SK-N-SH (cell line): ENCODE data around the gene SMU1. TPM values are rescaled to one million over a fixed set of nuclear protein-coding genes. Genes with fewer than 3 reads are reported as not detected.
A peak's percentile ranks its signal among the peaks of the same experiment; 100 is the strongest.

ENCODE experiments used
- CTCF ChIA-PET: fragments of 300-600, 350-600 bp; formaldehyde crosslinking; extraction: SDS; loops from one replicate; lab custom pipeline; 2021; lab: Yijun Ruan, JAX
- POLR2A ChIA-PET: fragments of 350-600 bp; sonication (Branson Sonifier 250); formaldehyde crosslinking; extraction: SDS; loops from one replicate; lab custom pipeline; 2020; ENCODE audit warnings: antibody characterized with exemption, inconsistent platforms; lab: Yijun Ruan, JAX
- DNase-seq: peaks from one replicate; pipeline ENCODE4 v3.0.0; 2012
- H2AFZ ChIP-seq: fragments of 200-600 bp; sonication (generic); 2 replicates; pipeline ENCODE4 v1.8.1; 2016; ENCODE audit warnings: antibody characterized with exemption, mild to moderate bottlenecking, low read depth
- H3F3A ChIP-seq: fragments of 200-600 bp; sonication (generic); replicated peaks from 2 replicates; pipeline ENCODE3; 2016; ENCODE audit warnings: antibody characterized with exemption, mild to moderate bottlenecking; ENCODE audit not compliant: insufficient read depth
- H3K27ac ChIP-seq, 2 experiments: fragments of 200-500 bp in 1 of 2; fragments of 200-600 bp in 1 of 2; sonication (Bioruptor generic) in 1 of 2; sonication (generic), shearing (Covaris generic) in 1 of 2; 2 replicates each; pipeline versions ENCODE4 v1.5.1 to v1.6.1; 2014 to 2016; ENCODE audit warnings: low read depth in 2 of 2, inconsistent platforms in 1 of 2, low read length in 1 of 2, mild to moderate bottlenecking in 1 of 2, mixed read lengths in 1 of 2
- H3K27me3 ChIP-seq: fragments of 200-600 bp; sonication (generic), shearing (Covaris generic); 2 replicates; pipeline ENCODE4 v1.6.1; 2016; ENCODE audit warnings: mixed run types; ENCODE audit not compliant: insufficient read depth
- H3K36me3 ChIP-seq, 2 experiments: fragments of 200-500 bp in 1 of 2; fragments of 200-600 bp in 1 of 2; sonication (Bioruptor generic) in 1 of 2; sonication (generic) in 1 of 2; replicated peaks in 1 of 2; 2 replicates each; pipeline versions ENCODE3 to v1.5.1; 2014 to 2016; ENCODE audit warnings: low read length in 1 of 2, mild to moderate bottlenecking in 1 of 2; ENCODE audit not compliant: insufficient read depth in 2 of 2, control insufficient read depth in 1 of 2
- H3K4me1 ChIP-seq, 2 experiments: fragments of 200-500 bp in 1 of 2; fragments of 200-600 bp in 1 of 2; sonication (Bioruptor generic) in 1 of 2; sonication (generic), shearing (Covaris generic) in 1 of 2; 2 replicates each; pipeline versions ENCODE4 v1.5.1 to v1.6.1; 2014 to 2016; ENCODE audit warnings: low read depth in 1 of 2, low read length in 1 of 2, mixed run types in 1 of 2; ENCODE audit not compliant: insufficient read depth in 2 of 2, control insufficient read depth in 1 of 2
- H3K4me2 ChIP-seq: fragments of 200-600 bp; sonication (generic), shearing (Covaris generic); 2 replicates; pipeline ENCODE4 v1.6.1; 2017; ENCODE audit warnings: mixed run types
- H3K4me3 ChIP-seq, 2 experiments: fragments of 200-500 bp in 1 of 2; fragments of 200-600 bp in 1 of 2; sonication (Bioruptor generic) in 1 of 2; sonication (generic), shearing (Covaris generic) in 1 of 2; 2 replicates each; pipeline versions ENCODE4 v1.5.1 to v1.8.1; 2014 to 2016; ENCODE audit warnings: low read depth in 2 of 2, inconsistent platforms in 1 of 2, low read length in 1 of 2, mild to moderate bottlenecking in 1 of 2, mixed read lengths in 1 of 2, moderate library complexity in 1 of 2
- H3K79me2 ChIP-seq: fragments of 200-600 bp; sonication (generic); 2 replicates; pipeline ENCODE4 v1.8.1; 2017; ENCODE audit warnings: mild to moderate bottlenecking; ENCODE audit not compliant: insufficient read depth
- H3K9ac ChIP-seq: fragments of 200-600 bp; sonication (generic); 2 replicates; pipeline ENCODE4 v1.6.1; 2017; ENCODE audit warnings: mixed run types
- H3K9me2 ChIP-seq: fragments of 200-600 bp; sonication (generic); 2 replicates; pipeline ENCODE4 v1.6.1; 2017; ENCODE audit warnings: mixed run types
- H3K9me3 ChIP-seq: fragments of 200-600 bp; sonication (generic); 2 replicates; pipeline ENCODE4 v1.6.1; 2017; ENCODE audit warnings: mixed run types, mild to moderate bottlenecking, moderate library complexity
- H4K20me1 ChIP-seq: fragments of 200-600 bp; sonication (generic); 2 replicates; pipeline ENCODE4 v1.6.1; 2017; ENCODE audit warnings: mild to moderate bottlenecking, mixed run types; ENCODE audit not compliant: insufficient read depth
- ELF1 ChIP-seq: IDR thresholded peaks from 2 replicates; pipeline ENCODE4 v1.4.0; 2012
- FOSL2 ChIP-seq: IDR thresholded peaks from 2 replicates; pipeline ENCODE4 v1.4.0; 2012; ENCODE audit warnings: low read depth, mild to moderate bottlenecking, moderate library complexity, borderline replicate concordance
- FOXJ3 ChIP-seq: sonication (generic); formaldehyde crosslinking; IDR thresholded peaks from 2 replicates; pipeline ENCODE4 v1.5.1; 2020; ENCODE audit warnings: mild to moderate bottlenecking, missing genetic modification reagents
- FOXM1 ChIP-seq: IDR thresholded peaks from 2 replicates; pipeline ENCODE4 v1.4.0; 2012; ENCODE audit warnings: low read depth, mild to moderate bottlenecking
- GABPA ChIP-seq: IDR thresholded peaks from 2 replicates; pipeline ENCODE4 v1.4.0; 2012; ENCODE audit warnings: low read depth, mild to moderate bottlenecking
- NRF1 ChIP-seq: IDR thresholded peaks from 2 replicates; pipeline ENCODE4 v1.6.1; 2012; ENCODE audit warnings: low read depth, mild to moderate bottlenecking, low read length
- PBX3 ChIP-seq: IDR thresholded peaks from 2 replicates; pipeline ENCODE4; 2012
- RAD21 ChIP-seq: IDR thresholded peaks from 2 replicates; pipeline ENCODE4 v1.6.1; 2012; ENCODE audit warnings: mild to moderate bottlenecking, low read length
- RCOR1 ChIP-seq: fragments of 150-350 bp; IDR thresholded peaks from 2 replicates; pipeline ENCODE4 v1.6.1; 2017; ENCODE audit warnings: antibody characterized with exemption, low read length
- REST ChIP-seq: IDR thresholded peaks from 2 replicates; pipeline ENCODE4 v1.6.1; 2012; ENCODE audit warnings: mild to moderate bottlenecking, low read depth, low read length, moderate library complexity
- TAF1 ChIP-seq: IDR thresholded peaks from 2 replicates; pipeline ENCODE4 v1.6.1; 2012; ENCODE audit warnings: low read depth, mild to moderate bottlenecking, low read length, moderate library complexity, borderline replicate concordance
- TEAD4 ChIP-seq: IDR thresholded peaks from 2 replicates; pipeline ENCODE4 v1.4.0; 2012; ENCODE audit warnings: mild to moderate bottlenecking, borderline replicate concordance; ENCODE audit not compliant: insufficient read depth
- YY1 ChIP-seq: IDR thresholded peaks from 2 replicates; pipeline ENCODE4 v1.4.0; 2012; ENCODE audit warnings: low read depth, mild to moderate bottlenecking
- WGBS: methylation state at CpG from one replicate; pipeline ENCODE4 v1.1.6; 2017; ENCODE audit warnings: low lambda C conversion rate; 5-methylcytosine and 5-hydroxymethylcytosine counted together
- polyA plus RNA-seq, 3 experiments: library from polyadenylated mRNA; depleted of rRNA; stranded (reverse); fragments of >200 nt; gene quantifications; 2 replicates each; pipeline ENCODE4 v1.2.3, GENCODE V29; 2012
- TF ChIP-seq, protein P1 (sequence below): fragments of 150-350 bp; IDR thresholded peaks from 2 replicates; pipeline ENCODE4 v1.6.1; 2017; ENCODE audit warnings: antibody characterized with exemption, low read length, low read depth, borderline replicate concordance
- TF ChIP-seq, protein P2 (sequence below): IDR thresholded peaks from 2 replicates; pipeline ENCODE4 v1.4.0; 2012; ENCODE audit warnings: low read depth, borderline replicate concordance
- TF ChIP-seq, protein P3 (sequence below): fragments of 150-350 bp; IDR thresholded peaks from 2 replicates; pipeline ENCODE4 v1.6.1; 2016; ENCODE audit warnings: mild to moderate bottlenecking, low read depth, low read length

SMU1 gene
- polyA plus RNA-seq, 1 of the 3 experiments (the other 2 are of a cell fraction): 9.8 TPM

- H3K9ac ChIP-seq: peak overlapping the region; percentile 97
- peaks cover 37% of the 10 kb centered on the region for H4K20me1 ChIP-seq
- CTCF ChIA-PET: interaction anchor here (0.7 to 1.4 kb wide), 4 partner anchors 11 to 599 kb away, joined by 3 read pairs; partner anchors contain the start of gene NDUFB6
- peaks cover 20 to 28% of the 10 kb centered on the region in 2 experiments; a peak in 3 of 4 replicates for H3K4me1 ChIP-seq
- 13% methylated on average over 29 of the region's 33 CpGs for WGBS
- peak; percentile 63 for DNase-seq
- H3K4me3 ChIP-seq: peak overlapping the region; percentile 86 to 99
- POLR2A ChIA-PET: interaction anchor here (0.5 to 2.8 kb wide), 22 partner anchors 8 to 474 kb away, joined by 3 to 17 read pairs (median 4); partner anchors contain the start of genes APTX, B4GALT1, NOL6 and SMIM27
- TF ChIP-seq RAD21 (no peak), RCOR1 (no peak), FOXJ3 (CRISPR knock-in tag) (no peak)
- TF ChIP-seq, protein P1, sequence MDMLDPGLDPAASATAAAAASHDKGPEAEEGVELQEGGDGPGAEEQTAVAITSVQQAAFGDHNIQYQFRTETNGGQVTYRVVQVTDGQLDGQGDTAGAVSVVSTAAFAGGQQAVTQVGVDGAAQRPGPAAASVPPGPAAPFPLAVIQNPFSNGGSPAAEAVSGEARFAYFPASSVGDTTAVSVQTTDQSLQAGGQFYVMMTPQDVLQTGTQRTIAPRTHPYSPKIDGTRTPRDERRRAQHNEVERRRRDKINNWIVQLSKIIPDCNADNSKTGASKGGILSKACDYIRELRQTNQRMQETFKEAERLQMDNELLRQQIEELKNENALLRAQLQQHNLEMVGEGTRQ: no peak
- H3K79me2 ChIP-seq: peaks cover 79% of the 10 kb centered on the region
- H3K36me3 ChIP-seq: peaks cover 31 to 32% of the 10 kb centered on the region in 2 experiments
- peak overlapping the region; percentile 77 for H2AFZ ChIP-seq
- no peaks in the 10 kb centered on the region for H3K9me3 ChIP-seq
- no peaks in the 10 kb centered on the region for H3F3A ChIP-seq
- H3K27me3 ChIP-seq: no peaks in the 10 kb centered on the region
- H3K4me2 ChIP-seq: peak overlapping the region; percentile 81
- H3K9me2 ChIP-seq: no peaks in the 10 kb centered on the region
- H3K27ac ChIP-seq: peak overlapping the region; percentile 94 to 95
Observed at GRCh38 chr9:33024126-33024965, 52.1 kb downstream of the SMU1 start.

- Histone ChIP-seq H3F3A (no peaks in the 10 kb centered on the region), H3K27ac (peak overlapping the region in 1 of 2 experiments; percentile 5; a peak in 1 of 4 replicates), H3K4me3 (peak overlapping the region; percentile 86 to 99), H4K20me1 (peaks cover 30% of the 10 kb centered on the region), H3K27me3 (no peaks in the 10 kb centered on the region), H3K4me2 (peak overlapping the region; percentile 81), H3K36me3 (peaks cover 25 to 26% of the 10 kb centered on the region in 2 experiments), H3K4me1 (peaks cover 18 to 28% of the 10 kb centered on the region in 2 experiments; a peak in 3 of 4 replicates), H3K9me2 (no peaks in the 10 kb centered on the region), H2AFZ (peak overlapping the region; percentile 77), H3K9me3 (no peaks in the 10 kb centered on the region), H3K9ac (peak overlapping the region; percentile 97; the same call in 1 of the 2 replicates), H3K79me2 (peaks cover 72% of the 10 kb centered on the region)
- POLR2A ChIA-PET: interaction anchor here (0.6 kb wide), 1 partner anchor 407 kb away, joined by 3 read pairs; no protein-coding TSS in a partner anchor
- no peak for DNase-seq
- CTCF ChIA-PET: interaction anchor here (1.4 kb wide), 1 partner anchor 11 kb away, joined by 3 read pairs; no protein-coding TSS in a partner anchor
- WGBS: 90% methylated on average over 4 of the region's 4 CpGs
- TF ChIP-seq, protein P2, sequence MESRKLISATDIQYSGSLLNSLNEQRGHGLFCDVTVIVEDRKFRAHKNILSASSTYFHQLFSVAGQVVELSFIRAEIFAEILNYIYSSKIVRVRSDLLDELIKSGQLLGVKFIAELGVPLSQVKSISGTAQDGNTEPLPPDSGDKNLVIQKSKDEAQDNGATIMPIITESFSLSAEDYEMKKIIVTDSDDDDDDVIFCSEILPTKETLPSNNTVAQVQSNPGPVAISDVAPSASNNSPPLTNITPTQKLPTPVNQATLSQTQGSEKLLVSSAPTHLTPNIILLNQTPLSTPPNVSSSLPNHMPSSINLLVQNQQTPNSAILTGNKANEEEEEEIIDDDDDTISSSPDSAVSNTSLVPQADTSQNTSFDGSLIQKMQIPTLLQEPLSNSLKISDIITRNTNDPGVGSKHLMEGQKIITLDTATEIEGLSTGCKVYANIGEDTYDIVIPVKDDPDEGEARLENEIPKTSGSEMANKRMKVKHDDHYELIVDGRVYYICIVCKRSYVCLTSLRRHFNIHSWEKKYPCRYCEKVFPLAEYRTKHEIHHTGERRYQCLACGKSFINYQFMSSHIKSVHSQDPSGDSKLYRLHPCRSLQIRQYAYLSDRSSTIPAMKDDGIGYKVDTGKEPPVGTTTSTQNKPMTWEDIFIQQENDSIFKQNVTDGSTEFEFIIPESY: no peak
- TF ChIP-seq YY1 (no peak), FOSL2 (no peak), PBX3 (no peak), GABPA (no peak), NRF1 (no peak), TEAD4 (no peak), TAF1 (no peak), REST (no peak), RAD21 (no peak), FOXM1 (no peak), ELF1 (no peak)
- TF ChIP-seq, protein P3, sequence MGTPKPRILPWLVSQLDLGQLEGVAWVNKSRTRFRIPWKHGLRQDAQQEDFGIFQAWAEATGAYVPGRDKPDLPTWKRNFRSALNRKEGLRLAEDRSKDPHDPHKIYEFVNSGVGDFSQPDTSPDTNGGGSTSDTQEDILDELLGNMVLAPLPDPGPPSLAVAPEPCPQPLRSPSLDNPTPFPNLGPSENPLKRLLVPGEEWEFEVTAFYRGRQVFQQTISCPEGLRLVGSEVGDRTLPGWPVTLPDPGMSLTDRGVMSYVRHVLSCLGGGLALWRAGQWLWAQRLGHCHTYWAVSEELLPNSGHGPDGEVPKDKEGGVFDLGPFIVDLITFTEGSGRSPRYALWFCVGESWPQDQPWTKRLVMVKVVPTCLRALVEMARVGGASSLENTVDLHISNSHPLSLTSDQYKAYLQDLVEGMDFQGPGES: no peak
Observed at GRCh38 chr9:33023661-33024060, 52.8 kb downstream of the SMU1 start.
